HG02970 (cell line): ENCODE data around the gene GPR155.
"Not testable (repeated sequence)": the region's sequence is repeated elsewhere in the genome, so short reads cannot be mapped to it uniquely, and the experiment has no call there.

Experiments used
- ATAC-seq: cut with Tn5 transposase; IDR thresholded peaks from one replicate; pipeline ENCODE4 v1.9.1; 2021; ENCODE audit warnings: mild to moderate bottlenecking, moderate library complexity, moderate number of reproducible peaks; ENCODE audit not compliant: unreplicated experiment, low FRiP score

The GPR155 gene

GRCh38 chr2:174493549-174494331, 6.9 kb upstream of the GPR155 start:
- ATAC-seq = peak; percentile 40

- peak; percentile 86 for ATAC-seq
Measured at GRCh38 chr2:174492963-174493431, 6.2 kb upstream of the GPR155 start.

- no peak for ATAC-seq
Measured at GRCh38 chr2:174491947-174492346, 5.1 kb upstream of the GPR155 start.

- ATAC-seq = no peak
Measured at GRCh38 chr2:174490051-174490450, 3.2 kb upstream of the GPR155 start.

- ATAC-seq = not testable (repeated sequence)
Measured at GRCh38 chr2:174489520-174489919, 2.7 kb upstream of the GPR155 start.

GRCh38 chr2:174487820-174488162, 962 bp upstream of the GPR155 start:
- no peak for ATAC-seq

- peak; percentile 84 for ATAC-seq
Measured at GRCh38 chr2:174487108-174487819, 435 bp upstream of the GPR155 start.

- ATAC-seq = peak; percentile 9
Measured at GRCh38 chr2:174485788-174486562, 854 bp downstream of the GPR155 start.

- not testable (repeated sequence) for ATAC-seq
Measured at GRCh38 chr2:174485045-174485444, 1.8 kb downstream of the GPR155 start.

GRCh38 chr2:174484573-174484972, 2.3 kb downstream of the GPR155 start:
- no peak for ATAC-seq

GRCh38 chr2:174482854-174483253, 4.0 kb downstream of the GPR155 start:
- no peak for ATAC-seq

GRCh38 chr2:174477759-174478158, 9.1 kb downstream of the GPR155 start:
- ATAC-seq = no peak

GRCh38 chr2:174473796-174474195, 13.0 kb downstream of the GPR155 start:
- no peak for ATAC-seq

GRCh38 chr2:174465327-174465726, 21.5 kb downstream of the GPR155 start:
- ATAC-seq = no peak

GRCh38 chr2:174461221-174461620, 25.6 kb downstream of the GPR155 start:
- ATAC-seq = no peak

- no peak for ATAC-seq
Measured at GRCh38 chr2:174454566-174454965, 32.3 kb downstream of the GPR155 start.

GRCh38 chr2:174450021-174450816, 36.6 kb downstream of the GPR155 start:
- ATAC-seq = no peak

GRCh38 chr2:174449033-174449432, 37.8 kb downstream of the GPR155 start:
- ATAC-seq = no peak

GRCh38 chr2:174446531-174446930, 40.3 kb downstream of the GPR155 start:
- no peak for ATAC-seq

- no peak for ATAC-seq
Measured at GRCh38 chr2:174445248-174445647, 41.6 kb downstream of the GPR155 start.
